Stimulated activated CD4-positive, alpha-beta T cell treated with anti-CD3 and anti-CD28 coated beads, Interleukin-4, amount 100 ng/mL, for 48 hours (primary cell): ENCODE measurements around the gene MARCHF9.

Experiments used
- DNase-seq, 2 donors: peaks; one replicate each; pipeline ENCODE4 v3.0.0-alpha.2; 2020; ENCODE audit warnings: low read depth in 2 of 2

MARCHF9 gene

GRCh38 chr12:57796996-57797395, 42.1 kb downstream of the MARCHF9 start:
- DNase-seq, result no peak

- no peak for DNase-seq
These were observed 43.0 kb downstream of the MARCHF9 start for GRCh38 chr12:57797933-57798332.

DNA sequence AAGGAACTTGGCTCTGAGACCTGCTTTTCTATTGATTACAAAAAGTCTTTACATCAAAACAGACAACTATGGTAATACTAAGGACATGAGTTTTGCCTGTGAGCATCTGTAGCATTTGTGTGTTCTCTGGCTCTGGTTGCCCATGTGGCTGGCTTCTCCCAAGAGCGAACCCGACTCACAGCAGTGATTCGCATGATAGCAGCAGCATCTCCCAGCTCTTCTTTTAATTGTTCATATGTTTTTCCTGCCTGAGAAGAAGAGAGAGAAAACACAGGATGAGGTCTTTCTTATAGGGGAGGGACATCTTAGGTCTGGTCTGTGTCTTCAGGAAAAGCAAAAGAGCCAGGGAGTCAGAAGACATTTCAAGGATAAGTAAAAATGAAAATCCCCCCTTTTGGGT, 46.1 kb downstream of the MARCHF9 start:
- no peak for DNase-seq

GRCh38 chr12:57802607-57803006, 47.7 kb downstream of the MARCHF9 start:
- DNase-seq, result no peak

- peak; percentile 6 to 14 for DNase-seq
These were observed 48.5 kb downstream of the MARCHF9 start for GRCh38 chr12:57803319-57803893.

- DNase-seq, result no peak
These were observed 51.8 kb downstream of the MARCHF9 start for GRCh38 chr12:57806677-57807076.

- DNase-seq, result no peak
These were observed 52.4 kb downstream of the MARCHF9 start for GRCh38 chr12:57807285-57807684.

GRCh38 chr12:57808351-57808750, 53.4 kb downstream of the MARCHF9 start:
- no peak for DNase-seq

GRCh38 chr12:57809425-57809824, 54.5 kb downstream of the MARCHF9 start:
- DNase-seq, result no peak
